GM19043 (cell line): Measurements from ENCODE around the gene OR2AK2.

Source experiments
- ATAC-seq: cut with Tn5 transposase; IDR thresholded peaks from one replicate; pipeline ENCODE4 v1.9.1; 2021; ENCODE audit warnings: low read depth; ENCODE audit not compliant: unreplicated experiment

Gene OR2AK2

DNA sequence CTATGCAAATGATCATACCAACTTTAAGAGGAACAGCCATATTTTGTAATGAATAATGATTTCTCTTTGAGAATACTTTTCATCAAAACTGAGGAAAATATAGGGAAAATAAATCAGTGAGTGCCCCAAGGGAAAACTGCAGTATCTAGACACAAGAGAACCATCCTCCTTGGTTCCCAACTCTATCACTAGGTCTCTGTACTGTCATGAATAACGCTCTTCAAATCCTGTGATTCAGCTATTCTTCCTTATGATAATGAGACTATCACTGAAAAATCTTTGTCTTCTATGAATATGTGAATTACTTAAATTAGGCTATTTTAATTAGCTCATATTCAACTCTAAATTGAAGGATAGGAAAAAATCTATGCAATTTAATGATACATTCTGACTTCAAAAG, 50.8 kb downstream of the OR2AK2 start:
- ATAC-seq, result no peak
